Renal pelvis (tissue), 4 donors: ENCODE data around the gene SLC35A4. TPM values are rescaled to one million over a fixed set of nuclear protein-coding genes. Genes with fewer than 3 reads are reported as not detected.
"Not testable (repeated sequence)": the region's sequence is repeated elsewhere in the genome, so short reads cannot be mapped to it uniquely, and the experiment has no call there.

Source experiments
- DNase-seq: peaks from one replicate; pipeline ENCODE4 v3.0.0-alpha.2; 2013
- polyA plus RNA-seq, 3 donors: library from polyadenylated mRNA; unstranded; fragments of 120-200 nt; gene quantifications; one replicate each; pipeline ENCODE4 v1.2.1, GENCODE V29; 2013; ENCODE audit not compliant: insufficient read length in 3 of 3

SLC35A4 gene
- polyA plus RNA-seq, 3 donors: 77.1 to 87.2 (median 85.2) TPM

- no peak for DNase-seq
These were observed 12.2 kb downstream of the SLC35A4 start for GRCh38 chr5:140576776-140577201.

DNA sequence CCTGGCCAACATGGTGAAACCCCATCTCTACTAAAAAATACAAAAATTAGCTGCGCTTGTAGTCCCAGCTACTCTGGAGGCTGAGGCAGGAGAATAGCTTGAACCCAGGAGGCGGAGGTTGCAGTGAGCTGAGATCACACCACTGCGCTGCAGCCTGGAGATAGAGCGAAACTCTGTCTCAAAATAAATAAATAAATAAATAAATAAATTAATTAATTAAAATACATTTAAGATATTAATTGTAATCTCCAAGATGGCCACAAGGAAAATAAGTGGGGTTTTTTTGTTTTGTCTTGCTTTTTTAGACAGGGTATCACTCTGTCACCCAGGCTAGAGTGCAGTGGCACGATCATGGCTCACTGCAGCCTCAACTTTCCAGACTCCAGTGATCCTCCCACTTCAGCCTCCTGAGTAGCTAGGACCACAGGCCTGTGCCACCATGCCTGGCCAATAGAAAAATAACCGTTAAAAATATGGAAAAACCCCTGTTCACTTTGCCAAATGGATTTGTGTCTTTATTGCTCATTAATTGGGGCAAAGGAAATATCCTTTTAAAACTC lies 14.6 kb downstream of the SLC35A4 start:
- not testable (repeated sequence) for DNase-seq

GRCh38 chr5:140587495-140587894 lies 22.9 kb downstream of the SLC35A4 start:
- no peak for DNase-seq

GRCh38 chr5:140588311-140589070 lies 23.9 kb downstream of the SLC35A4 start:
- no peak for DNase-seq

DNA sequence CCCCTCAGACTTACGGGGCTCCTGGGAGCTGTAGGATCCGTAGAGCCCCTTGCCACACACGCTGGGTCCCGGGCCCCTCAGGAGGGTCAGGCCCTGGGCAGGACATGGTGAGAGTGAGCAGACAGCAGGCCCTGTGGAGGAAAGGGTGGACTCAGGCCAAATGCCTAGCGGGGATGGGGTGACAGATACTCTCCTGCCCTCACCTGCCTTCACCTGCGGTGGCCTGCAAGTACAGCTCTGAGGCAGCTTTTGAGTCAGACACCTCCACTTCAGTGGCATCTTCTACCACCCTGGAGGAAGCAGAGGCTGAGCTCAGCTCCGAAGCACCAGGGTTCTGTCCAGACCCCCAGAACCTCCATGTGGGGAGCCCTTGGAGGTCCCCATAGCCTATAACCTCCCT lies 26.2 kb downstream of the SLC35A4 start:
- no peak for DNase-seq

GRCh38 chr5:140591747-140592372 lies 27.2 kb downstream of the SLC35A4 start:
- DNase-seq: no peak

DNA sequence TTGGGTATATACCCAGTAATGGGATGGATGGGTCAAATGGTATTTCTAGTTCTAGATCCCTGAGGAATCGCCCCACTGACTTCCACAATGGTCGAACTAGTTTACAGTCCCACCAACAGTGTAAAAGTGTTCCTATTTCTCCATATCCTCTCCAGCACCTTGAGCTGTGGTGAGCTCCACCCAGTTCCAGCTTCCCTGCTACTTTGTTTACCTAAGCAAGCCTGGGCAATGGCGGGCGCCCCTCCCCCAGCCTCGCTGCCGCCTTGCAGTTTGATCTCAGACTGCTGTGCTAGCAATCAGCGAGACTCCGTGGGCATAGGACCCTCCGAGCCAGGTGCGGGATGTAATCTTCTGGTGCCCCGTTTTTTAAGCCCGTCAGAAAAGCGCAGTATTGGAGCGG lies 28.4 kb downstream of the SLC35A4 start:
- DNase-seq: not testable (repeated sequence)

GRCh38 chr5:140594169-140594568 lies 29.5 kb downstream of the SLC35A4 start:
- no peak for DNase-seq

DNA sequence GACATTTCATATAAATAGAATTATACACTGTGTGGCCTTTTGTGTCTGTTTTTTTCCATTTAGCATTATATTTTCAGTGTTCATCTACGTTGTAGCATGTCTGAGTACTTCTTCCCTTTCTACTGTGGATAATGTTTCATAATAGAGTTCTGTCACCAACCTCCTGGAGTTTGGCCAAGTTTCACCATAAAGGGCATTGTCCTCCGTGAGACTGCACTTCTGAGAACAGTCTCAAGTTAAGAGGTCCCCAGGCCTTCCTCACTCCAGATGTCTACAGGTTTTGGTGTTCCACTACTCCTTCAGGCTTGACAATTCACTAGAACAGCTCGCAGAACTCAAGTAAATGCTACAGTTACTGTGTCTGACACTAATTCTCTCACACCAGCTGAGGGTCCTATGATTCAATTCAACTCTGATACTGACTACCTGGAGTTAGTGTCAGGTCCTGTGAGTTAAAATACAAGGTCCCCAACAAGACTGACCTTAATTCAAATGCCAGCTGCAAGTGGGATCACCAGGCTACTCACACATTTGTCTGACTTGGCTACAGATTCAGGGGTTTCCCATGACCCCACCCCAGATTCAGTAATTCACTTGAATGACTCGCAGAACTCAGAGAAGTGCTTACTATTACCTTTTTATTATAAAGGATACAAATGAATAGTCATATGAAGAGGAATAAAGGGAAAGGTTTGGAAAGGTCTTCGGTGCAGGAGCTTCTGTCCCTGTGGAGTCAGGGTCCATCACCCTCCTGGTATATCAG lies 31.1 kb downstream of the SLC35A4 start:
- DNase-seq: no peak

DNA sequence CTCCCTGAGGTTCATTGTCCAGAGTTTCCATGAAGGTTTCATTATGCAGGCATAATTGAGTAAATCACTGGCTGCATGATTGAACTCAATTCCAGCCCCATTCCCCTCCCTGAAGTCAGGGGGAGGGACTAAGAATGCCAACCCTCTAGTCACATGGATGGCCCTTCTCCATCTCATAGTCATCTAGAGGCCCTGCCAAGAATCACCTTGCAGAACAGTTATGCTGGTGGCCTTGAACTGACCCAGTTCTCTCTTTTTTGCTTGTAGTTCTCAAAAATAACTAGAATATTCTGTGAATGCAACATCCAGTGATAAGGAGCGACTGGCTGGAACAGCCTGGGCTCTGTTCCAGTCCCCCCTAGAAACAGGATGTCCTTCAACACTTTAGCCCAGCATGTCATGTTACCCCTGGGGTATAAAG lies 31.7 kb downstream of the SLC35A4 start:
- no peak for DNase-seq

- no peak for DNase-seq
These were observed 34.2 kb downstream of the SLC35A4 start for GRCh38 chr5:140598836-140599235.

- no peak for DNase-seq
These were observed 35.5 kb downstream of the SLC35A4 start for GRCh38 chr5:140600096-140600495.

DNA sequence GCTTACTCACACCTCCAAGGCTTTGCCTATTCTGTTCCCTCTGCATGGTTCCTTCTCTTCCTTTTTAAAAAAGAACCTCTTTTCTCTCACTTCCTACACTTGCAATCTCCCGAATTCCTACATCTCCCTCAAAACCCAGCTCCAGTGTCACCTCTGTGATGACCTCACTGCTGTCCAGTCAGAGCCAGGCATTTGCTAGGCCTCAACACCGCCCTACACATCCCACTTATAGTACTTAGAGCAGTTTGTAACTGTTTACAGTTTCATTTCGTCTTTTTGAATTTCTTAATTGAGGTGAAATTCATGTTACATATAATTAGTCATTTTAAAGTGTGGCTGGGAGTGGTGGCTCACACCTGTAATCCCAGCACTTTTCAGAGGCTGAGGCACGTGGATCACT lies 37.5 kb downstream of the SLC35A4 start:
- DNase-seq: no peak

GRCh38 chr5:140603446-140603698 lies 38.7 kb downstream of the SLC35A4 start:
- DNase-seq: not testable (repeated sequence)

- no peak for DNase-seq
These were observed 39.1 kb downstream of the SLC35A4 start for GRCh38 chr5:140603734-140604133.

GRCh38 chr5:140605879-140606278 lies 41.3 kb downstream of the SLC35A4 start:
- no peak for DNase-seq

- DNase-seq: no peak
These were observed 42.4 kb downstream of the SLC35A4 start for GRCh38 chr5:140607031-140607430.

- DNase-seq: no peak
These were observed 44.1 kb downstream of the SLC35A4 start for GRCh38 chr5:140608722-140609121.

GRCh38 chr5:140609126-140609525 lies 44.5 kb downstream of the SLC35A4 start:
- no peak for DNase-seq

- DNase-seq: no peak
These were observed 46.4 kb downstream of the SLC35A4 start for GRCh38 chr5:140611020-140611521.
